Testis (tissue), 3 donors: ENCODE measurements around the gene CDH13. TPM values are rescaled to one million over a fixed set of nuclear protein-coding genes. Genes with fewer than 3 reads are reported as not detected.

ENCODE experiments used
- DNase-seq: peaks from one replicate; pipeline ENCODE4 v3.0.0-alpha.2; 2019
- H3K27ac ChIP-seq, 2 donors: fragments of 200-600 bp; sonication (generic); one replicate each; pipeline ENCODE4 v1.5.1; 2019
- H3K27me3 ChIP-seq: fragments of 200-600 bp; sonication (generic); one replicate; pipeline ENCODE4 v1.5.1; 2019
- H3K36me3 ChIP-seq: fragments of 200-600 bp; sonication (generic); one replicate; pipeline ENCODE4 v1.5.1; 2017; ENCODE audit warnings: low read depth; ENCODE audit errors: missing control alignments
- H3K4me1 ChIP-seq: fragments of 200-600 bp; sonication (generic); one replicate; pipeline ENCODE4 v1.5.1; 2019
- H3K4me3 ChIP-seq, 2 donors: fragments of 200-600 bp; sonication (generic); one replicate each; pipeline ENCODE4 v1.5.1; 2017 to 2019
- H3K9me3 ChIP-seq: fragments of 200-600 bp; sonication (generic); one replicate; pipeline ENCODE4 v1.5.1; 2017
- POLR2A ChIP-seq: fragments of 450-650 bp; IDR thresholded peaks from one replicate; pipeline ENCODE4 v1.6.1; 2017; ENCODE audit warnings: antibody characterized with exemption, mild to moderate bottlenecking, moderate library complexity
- WGBS, 2 donors: methylation state at CpG; one replicate each; pipeline ENCODE4 v1.1.5; 2018; 5-methylcytosine and 5-hydroxymethylcytosine counted together
- intact Hi-C: fragments of 100-400 bp; cut with DNase I; formaldehyde crosslinking; loops from one replicate; pipeline ENCODE4 v1.15.1; 2023; ENCODE audit warnings: low total_unique reads
- polyA plus RNA-seq: library from polyadenylated mRNA; stranded (reverse); fragments of 350-450 nt; fragmentation: Illumina TruSeq; extraction: RNeasy Lipid Tissue Mini Kit (QIAGEN cat#74804); gene quantifications from one replicate; pipeline ENCODE4 v1.2.3, GENCODE V29; 2014; ENCODE audit warnings: low read depth, low replicate concordance; ENCODE audit not compliant: insufficient read depth
- total RNA-seq, 2 donors: library from RNA; depleted of rRNA; stranded (reverse); fragments of >200 nt; gene quantifications; one replicate each; pipeline ENCODE4 v1.2.3, GENCODE V29; 2016
- TF ChIP-seq, protein P1 (sequence below), 3 experiments: fragments of 450-650 bp in 2 of 3; fragments of 200-600 bp in 1 of 3; sonication (generic) in 1 of 3; IDR thresholded peaks; one replicate each; pipeline ENCODE4 v1.5.1; 2016 to 2019; ENCODE audit warnings: antibody characterized with exemption in 3 of 3, mild to moderate bottlenecking in 2 of 3, moderate library complexity in 1 of 3

Gene CDH13
- total and polyA plus RNA-seq, 3 donors from 2014 or later: 1.2 to 11.1 (median 2.0) TPM

DNA sequence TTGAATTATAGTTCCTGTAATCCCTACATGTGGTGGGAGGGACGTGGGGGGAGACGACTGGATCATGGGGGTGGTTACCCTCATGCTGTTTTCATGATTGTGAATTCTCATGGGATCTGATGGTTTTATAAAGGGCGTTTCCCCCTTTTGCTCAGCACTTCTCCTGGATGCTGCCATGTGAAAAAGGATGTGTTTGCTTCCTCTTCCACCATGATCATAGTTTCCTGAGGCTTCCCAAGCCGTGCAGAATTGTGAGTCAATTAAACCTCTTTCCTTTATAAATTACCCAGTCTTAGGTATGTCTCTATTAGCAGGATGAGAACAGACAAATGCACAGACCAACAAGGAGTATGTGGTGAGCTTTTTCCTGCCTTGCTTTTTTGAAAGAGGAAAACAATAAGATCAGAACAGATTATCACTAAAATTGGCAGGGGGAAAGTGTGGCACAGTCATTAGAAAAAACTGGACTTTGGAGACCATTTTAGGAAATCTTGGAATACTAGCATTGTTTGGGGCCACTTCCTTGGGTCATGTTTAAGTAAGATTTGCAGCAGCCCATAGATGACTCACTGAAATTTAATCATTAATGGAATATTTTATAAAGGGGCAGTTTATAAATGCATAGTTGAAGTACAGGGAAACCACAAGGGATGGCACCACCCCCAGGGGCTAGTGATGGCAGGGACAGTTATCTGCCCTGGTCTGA lies 352.8 kb downstream of the CDH13 start:
- Histone ChIP-seq H3K4me1 (no peaks in the 10 kb centered on the region), H3K36me3 (no peaks in the 10 kb centered on the region), H3K27ac (no peak overlapping the region), H3K27me3 (no peaks in the 10 kb centered on the region), H3K9me3 (no peaks in the 10 kb centered on the region), H3K4me3 (no peak overlapping the region)
- TF ChIP-seq, protein P1, sequence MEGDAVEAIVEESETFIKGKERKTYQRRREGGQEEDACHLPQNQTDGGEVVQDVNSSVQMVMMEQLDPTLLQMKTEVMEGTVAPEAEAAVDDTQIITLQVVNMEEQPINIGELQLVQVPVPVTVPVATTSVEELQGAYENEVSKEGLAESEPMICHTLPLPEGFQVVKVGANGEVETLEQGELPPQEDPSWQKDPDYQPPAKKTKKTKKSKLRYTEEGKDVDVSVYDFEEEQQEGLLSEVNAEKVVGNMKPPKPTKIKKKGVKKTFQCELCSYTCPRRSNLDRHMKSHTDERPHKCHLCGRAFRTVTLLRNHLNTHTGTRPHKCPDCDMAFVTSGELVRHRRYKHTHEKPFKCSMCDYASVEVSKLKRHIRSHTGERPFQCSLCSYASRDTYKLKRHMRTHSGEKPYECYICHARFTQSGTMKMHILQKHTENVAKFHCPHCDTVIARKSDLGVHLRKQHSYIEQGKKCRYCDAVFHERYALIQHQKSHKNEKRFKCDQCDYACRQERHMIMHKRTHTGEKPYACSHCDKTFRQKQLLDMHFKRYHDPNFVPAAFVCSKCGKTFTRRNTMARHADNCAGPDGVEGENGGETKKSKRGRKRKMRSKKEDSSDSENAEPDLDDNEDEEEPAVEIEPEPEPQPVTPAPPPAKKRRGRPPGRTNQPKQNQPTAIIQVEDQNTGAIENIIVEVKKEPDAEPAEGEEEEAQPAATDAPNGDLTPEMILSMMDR (IDR thresholded peaks at IDR 0.05): no peak
- TF ChIP-seq POLR2A: no peak
- intact Hi-C loops: no loop called here
- 78 to 83% methylated on average over 4 of the region's 4 CpGs for WGBS, 2 donors
- no peak for DNase-seq

GRCh38 chr16:82980810-82981209 lies 354.0 kb downstream of the CDH13 start:
- no peaks in the 10 kb centered on the region for H3K4me1 ChIP-seq
- no peaks in the 10 kb centered on the region for H3K36me3 ChIP-seq
- H3K27me3 ChIP-seq: no peaks in the 10 kb centered on the region
- H3K9me3 ChIP-seq: no peaks in the 10 kb centered on the region
- TF ChIP-seq POLR2A: no peak
- TF ChIP-seq, protein P1 (IDR thresholded peaks at IDR 0.05): no peak
- DNase-seq: no peak
- 59 to 61% methylated on average over 3 of the region's 3 CpGs for WGBS, 2 donors
- H3K27ac ChIP-seq: no peak overlapping the region
- intact Hi-C loops: no loop called here
- H3K4me3 ChIP-seq: no peak overlapping the region

DNA sequence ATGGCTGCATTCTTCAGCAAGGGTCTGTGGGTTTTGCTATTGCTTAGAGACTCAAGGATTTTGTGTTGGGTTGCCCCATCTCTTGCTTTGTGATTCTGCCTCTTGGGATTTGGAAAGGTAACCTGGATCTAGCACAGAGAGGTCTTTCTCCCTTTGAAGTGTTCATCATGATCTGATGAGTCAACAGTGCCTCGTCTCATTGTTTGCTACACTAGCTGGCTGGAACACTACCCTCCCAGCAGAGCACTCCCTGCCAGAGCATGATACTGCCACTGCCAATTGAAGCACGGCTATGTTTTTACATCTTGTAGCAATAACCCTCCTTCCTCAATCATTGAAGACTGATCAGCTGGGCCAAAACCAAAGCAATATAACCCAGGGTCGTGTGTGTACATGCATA lies 361.0 kb downstream of the CDH13 start:
- TF ChIP-seq, protein P1 (IDR thresholded peaks at IDR 0.05): no peak
- TF ChIP-seq POLR2A: no peak
- intact Hi-C loops: no loop called here
- no peak for DNase-seq
- 76 to 84% methylated on average over 3 of the region's 3 CpGs for whole genome bisulfite sequencing, 2 donors
- H3K36me3 ChIP-seq: no peaks in the 10 kb centered on the region
- H3K9me3 ChIP-seq: no peaks in the 10 kb centered on the region
- no peaks in the 10 kb centered on the region for H3K27me3 ChIP-seq
- H3K4me1 ChIP-seq: no peaks in the 10 kb centered on the region
- H3K4me3 ChIP-seq: no peak overlapping the region
- no peak overlapping the region for H3K27ac ChIP-seq

DNA sequence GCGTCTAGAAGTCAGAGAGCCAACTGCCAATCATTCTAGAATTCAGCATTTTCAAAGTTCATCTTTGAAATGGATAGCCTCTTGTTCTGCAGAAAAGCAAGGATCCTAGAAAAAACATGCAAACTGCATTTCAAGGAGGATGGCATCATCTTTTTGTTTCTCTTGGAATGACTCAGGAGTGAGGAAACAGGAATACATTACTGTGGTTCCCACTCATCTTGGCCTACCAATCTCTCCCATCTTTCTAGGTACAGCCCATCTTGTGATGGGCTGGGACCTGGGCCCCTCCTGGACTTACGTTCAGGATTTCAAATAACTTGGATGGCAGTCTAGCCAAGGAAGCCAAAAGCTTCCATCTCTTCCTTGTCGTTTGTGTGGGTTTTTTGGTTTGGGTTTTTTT lies 363.4 kb downstream of the CDH13 start:
- 78 to 86% methylated on average over 2 to 3 of the region's 3 CpGs for WGBS, 2 donors
- Histone ChIP-seq H3K4me1 (no peaks in the 10 kb centered on the region), H3K9me3 (no peaks in the 10 kb centered on the region), H3K4me3 (no peak overlapping the region), H3K27ac (no peak overlapping the region), H3K27me3 (no peaks in the 10 kb centered on the region), H3K36me3 (no peaks in the 10 kb centered on the region)
- intact Hi-C loops: no loop called here
- TF ChIP-seq, protein P1 (IDR thresholded peaks at IDR 0.05): no peak
- no peak for DNase-seq

DNA sequence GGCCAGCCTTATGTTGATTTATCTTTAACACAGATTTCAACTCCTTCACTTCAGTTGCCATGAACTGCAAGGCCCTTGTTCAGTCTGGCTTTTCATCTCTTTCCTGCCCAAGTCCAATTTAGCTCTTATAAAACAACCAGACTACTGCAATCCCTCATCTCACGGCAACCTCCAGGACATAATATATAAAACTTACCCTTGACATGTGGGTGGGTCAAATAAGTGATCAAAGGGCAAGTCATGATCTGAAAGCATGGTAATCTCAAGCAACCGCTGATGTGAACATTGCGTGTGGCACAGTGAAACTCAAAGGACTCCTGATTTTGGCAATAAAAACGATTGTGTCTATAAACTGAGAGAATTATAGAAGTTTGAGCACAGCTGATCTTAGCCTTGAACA lies 364.6 kb downstream of the CDH13 start:
- no peaks in the 10 kb centered on the region for H3K4me1 ChIP-seq
- no peak overlapping the region for H3K4me3 ChIP-seq
- H3K9me3 ChIP-seq: no peaks in the 10 kb centered on the region
- no peaks in the 10 kb centered on the region for H3K36me3 ChIP-seq
- no peak overlapping the region for H3K27ac ChIP-seq
- intact Hi-C loops: no loop called here
- no peak for DNase-seq
- TF ChIP-seq POLR2A: no peak
- TF ChIP-seq, protein P1 (IDR thresholded peaks at IDR 0.05): no peak
- H3K27me3 ChIP-seq: no peaks in the 10 kb centered on the region
- 72 to 80% methylated on average over 4 of the region's 4 CpGs for WGBS, 2 donors
